HepG2 (cell line): Measurements from ENCODE around the gene SAMD15. TPM values are rescaled to one million over a fixed set of nuclear protein-coding genes. Genes with fewer than 3 reads are reported as not detected.

ENCODE experiments used
- EEA1 ChIP-seq: sonication (generic); formaldehyde crosslinking; IDR thresholded peaks from 2 replicates; pipeline ENCODE4 v1.5.1; 2020; ENCODE audit warnings: mild to moderate bottlenecking, missing genetic modification reagents, borderline replicate concordance
- ETV5 ChIP-seq: IDR thresholded peaks from 2 replicates; pipeline ENCODE4 v1.6.1; 2018; ENCODE audit warnings: missing biosample characterization, missing genetic modification reagents, inconsistent platforms, borderline replicate concordance
- ETV6 ChIP-seq: sonication (generic); formaldehyde crosslinking; conservative IDR thresholded peaks from 2 replicates; pipeline ENCODE4 v1.4.0; 2020; ENCODE audit warnings: missing genetic modification reagents
- HOXA3 ChIP-seq: sonication (generic); formaldehyde crosslinking; IDR thresholded peaks from 2 replicates; pipeline ENCODE4 v1.5.0; 2020; ENCODE audit warnings: missing genetic modification reagents
- KDM2A ChIP-seq: sonication (generic); formaldehyde crosslinking; IDR thresholded peaks from 2 replicates; pipeline ENCODE4 v1.4.0; 2020; ENCODE audit warnings: low read depth, missing genetic modification reagents, borderline replicate concordance
- LCORL ChIP-seq, 2 experiments: fragments of 450-650 bp in 1 of 2; sonication (generic) in 1 of 2; formaldehyde crosslinking in 1 of 2; IDR thresholded peaks; 2 replicates each; pipeline versions ENCODE4 v1.5.0 to v1.6.1; 2017 to 2020; ENCODE audit warnings: antibody characterized with exemption in 1 of 2, missing genetic modification reagents in 1 of 2
- MXI1 ChIP-seq: IDR thresholded peaks from 3 replicates; pipeline ENCODE4 v1.6.1; 2012; ENCODE audit warnings: low read depth, low read length, inconsistent platforms, borderline replicate concordance
- POGZ ChIP-seq: sonication (generic); formaldehyde crosslinking; IDR thresholded peaks from 2 replicates; pipeline ENCODE4 v1.4.0; 2020; ENCODE audit warnings: mild to moderate bottlenecking, missing genetic modification reagents
- RBFOX2 ChIP-seq: fragments of 200-400 bp; formaldehyde crosslinking; IDR thresholded peaks from 2 replicates; pipeline ENCODE4 v1.6.1; 2017; ENCODE audit warnings: low read depth, mild to moderate bottlenecking, low read length
- RFX3 ChIP-seq: IDR thresholded peaks from 2 replicates; pipeline ENCODE4 v1.6.1; 2016; ENCODE audit warnings: missing biosample characterization, missing genetic modification reagents
- SAP130 ChIP-seq: IDR thresholded peaks from 2 replicates; pipeline ENCODE4 v1.6.1; 2016; ENCODE audit warnings: low read depth
- SATB2 ChIP-seq: sonication (generic); formaldehyde crosslinking; IDR thresholded peaks from 2 replicates; pipeline ENCODE4 v1.5.0; 2020; ENCODE audit warnings: missing genetic modification reagents
- TARDBP ChIP-seq: sonication (generic); formaldehyde crosslinking; IDR thresholded peaks from 2 replicates; pipeline ENCODE4 v1.8.0; 2022; ENCODE audit warnings: mild to moderate bottlenecking, missing genetic modification reagents
- ZBTB20 ChIP-seq: sonication (generic); formaldehyde crosslinking; IDR thresholded peaks from 2 replicates; pipeline ENCODE4 v1.8.1; 2023; ENCODE audit warnings: missing genetic modification reagents, low read depth, mild to moderate bottlenecking, borderline replicate concordance
- ZFP41 ChIP-seq: sonication (generic); formaldehyde crosslinking; IDR thresholded peaks from 2 replicates; pipeline ENCODE4 v1.4.0; 2020; ENCODE audit warnings: mild to moderate bottlenecking, missing genetic modification reagents, borderline replicate concordance
- ZNF136 ChIP-seq: sonication (generic); formaldehyde crosslinking; IDR thresholded peaks from 2 replicates; pipeline ENCODE4 v1.8.1; 2022; ENCODE audit warnings: low read depth, mild to moderate bottlenecking, moderate library complexity, missing genetic modification reagents
- ZNF256 ChIP-seq: sonication (generic); formaldehyde crosslinking; conservative IDR thresholded peaks from 2 replicates; pipeline ENCODE4 v1.4.0; 2020; ENCODE audit warnings: missing genetic modification reagents
- ZNF350 ChIP-seq: sonication (generic); formaldehyde crosslinking; IDR thresholded peaks from 2 replicates; pipeline ENCODE4 v1.4.0; 2020; ENCODE audit warnings: mild to moderate bottlenecking, low read depth, missing genetic modification reagents, borderline replicate concordance
- ZNF431 ChIP-seq: sonication (generic); formaldehyde crosslinking; IDR thresholded peaks from 2 replicates; pipeline ENCODE4 v1.9.0; 2022; ENCODE audit warnings: missing genetic modification reagents, low read depth, mild to moderate bottlenecking, borderline replicate concordance
- ZNF441 ChIP-seq: sonication (generic); formaldehyde crosslinking; IDR thresholded peaks from 2 replicates; pipeline ENCODE4 v1.7.0; 2021; ENCODE audit warnings: missing genetic modification reagents, borderline replicate concordance
- ZNF709 ChIP-seq: sonication (generic); formaldehyde crosslinking; IDR thresholded peaks from 2 replicates; pipeline ENCODE4 v1.5.0; 2020; ENCODE audit warnings: mild to moderate bottlenecking, missing genetic modification reagents
- ZNF879 ChIP-seq: sonication (generic); formaldehyde crosslinking; IDR thresholded peaks from 2 replicates; pipeline ENCODE4 v1.8.1; 2023; ENCODE audit warnings: missing genetic modification reagents
- polyA plus RNA-seq, 8 experiments: library from polyadenylated mRNA; depleted of rRNA in 3 of 8; stranded (reverse) in 7 of 8; unstranded in 1 of 8; fragments of >200 nt; fragmentation: Illumina TruSeq in 4 of 8; extraction: Trizol in 4 of 8; gene quantifications; 2 replicates each; pipeline versions ENCODE4 v1.2.1 to v1.2.3, GENCODE V29; 2011 to 2016; ENCODE audit warnings: low read depth in 4 of 8, missing spikeins in 1 of 8, mixed read lengths in 1 of 8; ENCODE audit not compliant: insufficient read depth in 1 of 8
- total RNA-seq, 5 experiments: library from RNA; depleted of rRNA; stranded (reverse); fragments of >200 nt; fragmentation: Illumina TruSeq; extraction: Trizol; gene quantifications; 2 replicates each; pipeline ENCODE4 v1.2.3, GENCODE V29; 2016; ENCODE audit warnings: low read depth in 1 of 5
- TF ChIP-seq, protein P1 (sequence below): sonication (generic); formaldehyde crosslinking; IDR thresholded peaks from 2 replicates; pipeline ENCODE4 v1.5.1; 2020; ENCODE audit warnings: mild to moderate bottlenecking, missing genetic modification reagents
- TF ChIP-seq, protein P2 (sequence below): sonication (generic); formaldehyde crosslinking; IDR thresholded peaks from 2 replicates; pipeline ENCODE4 v1.4.0; 2020; ENCODE audit warnings: missing genetic modification reagents
- TF ChIP-seq, protein P3 (sequence below): IDR thresholded peaks from 2 replicates; pipeline ENCODE4 v1.6.1; 2016; ENCODE audit warnings: mild to moderate bottlenecking, missing biosample characterization, missing genetic modification reagents

Gene SAMD15
- total and polyA plus RNA-seq, 2 of the 13 experiments (the other 11 are each of a cell fraction or from before 2014, with no cell fraction given), result 0.09 to 1.3 TPM

DNA sequence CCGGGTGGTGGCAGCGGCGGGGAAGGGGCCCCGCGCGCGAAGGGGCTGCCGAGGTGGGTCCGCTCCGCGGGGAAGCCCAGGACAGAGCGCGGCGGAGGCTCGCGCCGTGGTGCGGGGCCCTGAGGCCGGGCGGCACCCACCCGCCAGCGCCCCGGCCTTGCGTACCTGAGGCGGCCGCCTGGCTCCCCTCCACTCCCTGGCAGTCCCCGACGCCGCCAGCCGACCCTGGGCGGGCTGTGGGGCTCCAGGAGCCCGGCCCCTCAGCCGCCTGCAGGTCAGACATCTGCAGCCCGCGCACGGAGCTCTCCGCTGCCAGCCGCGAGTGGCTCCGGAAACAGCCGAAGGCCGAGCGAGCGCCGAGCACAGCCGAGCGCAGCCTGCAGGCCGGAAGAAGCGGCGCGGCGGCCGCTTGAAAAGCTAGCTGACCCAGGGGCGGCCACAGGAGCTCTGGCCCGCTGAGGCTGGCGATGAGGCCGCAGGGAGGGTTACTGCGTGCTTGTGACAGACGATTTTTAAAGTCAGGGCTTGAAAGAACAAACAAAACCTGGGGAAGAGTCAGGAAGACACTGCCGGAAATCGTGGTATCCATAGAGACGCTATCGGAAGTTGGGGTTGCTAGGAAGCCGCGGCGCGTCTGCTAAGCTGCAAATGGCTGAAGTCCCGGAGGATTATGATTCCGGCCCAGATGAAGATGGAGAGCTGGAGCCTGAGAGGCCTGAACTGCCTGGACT, at the start of gene SAMD15, which contains the start of gene TMED8 (continued):
- peak; percentile 85 for TF ChIP-seq ETV5 (CRISPR knock-in tag)
- TF ChIP-seq, protein P1, sequence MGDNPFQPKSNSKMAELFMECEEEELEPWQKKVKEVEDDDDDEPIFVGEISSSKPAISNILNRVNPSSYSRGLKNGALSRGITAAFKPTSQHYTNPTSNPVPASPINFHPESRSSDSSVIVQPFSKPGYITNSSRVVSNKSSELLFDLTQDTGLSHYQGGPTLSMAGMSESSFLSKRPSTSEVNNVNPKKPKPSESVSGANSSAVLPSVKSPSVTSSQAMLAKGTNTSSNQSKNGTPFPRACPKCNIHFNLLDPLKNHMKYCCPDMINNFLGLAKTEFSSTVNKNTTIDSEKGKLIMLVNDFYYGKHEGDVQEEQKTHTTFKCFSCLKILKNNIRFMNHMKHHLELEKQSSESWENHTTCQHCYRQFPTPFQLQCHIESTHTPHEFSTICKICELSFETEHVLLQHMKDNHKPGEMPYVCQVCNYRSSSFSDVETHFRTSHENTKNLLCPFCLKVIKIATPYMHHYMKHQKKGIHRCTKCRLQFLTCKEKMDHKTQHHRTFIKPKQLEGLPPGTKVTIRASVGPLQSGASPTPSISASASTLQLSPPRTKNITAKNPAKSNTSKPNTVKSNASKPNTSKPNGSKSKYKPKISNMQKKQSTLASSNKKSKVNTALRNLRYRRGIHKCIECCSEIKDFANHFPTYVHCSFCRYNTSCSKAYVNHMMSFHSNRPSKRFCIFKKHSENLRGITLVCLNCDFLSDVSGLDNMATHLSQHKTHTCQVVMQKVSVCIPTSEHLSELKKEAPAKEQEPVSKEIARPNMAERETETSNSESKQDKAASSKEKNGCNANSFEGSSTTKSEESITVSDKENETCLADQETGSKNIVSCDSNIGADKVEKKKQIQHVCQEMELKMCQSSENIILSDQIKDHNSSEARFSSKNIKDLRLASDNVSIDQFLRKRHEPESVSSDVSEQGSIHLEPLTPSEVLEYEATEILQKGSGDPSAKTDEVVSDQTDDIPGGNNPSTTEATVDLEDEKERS, result no peak
- TF ChIP-seq ZNF709 (CRISPR knock-in tag), result peak; percentile 74; the same call in 1 of the 2 replicates
- TF ChIP-seq KDM2A (CRISPR knock-in tag), result peak; percentile 77; the same call in 1 of the 2 replicates
- no peak for TF ChIP-seq ZNF350 (CRISPR knock-in tag)
- TF ChIP-seq, protein P2, sequence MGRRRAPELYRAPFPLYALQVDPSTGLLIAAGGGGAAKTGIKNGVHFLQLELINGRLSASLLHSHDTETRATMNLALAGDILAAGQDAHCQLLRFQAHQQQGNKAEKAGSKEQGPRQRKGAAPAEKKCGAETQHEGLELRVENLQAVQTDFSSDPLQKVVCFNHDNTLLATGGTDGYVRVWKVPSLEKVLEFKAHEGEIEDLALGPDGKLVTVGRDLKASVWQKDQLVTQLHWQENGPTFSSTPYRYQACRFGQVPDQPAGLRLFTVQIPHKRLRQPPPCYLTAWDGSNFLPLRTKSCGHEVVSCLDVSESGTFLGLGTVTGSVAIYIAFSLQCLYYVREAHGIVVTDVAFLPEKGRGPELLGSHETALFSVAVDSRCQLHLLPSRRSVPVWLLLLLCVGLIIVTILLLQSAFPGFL, result no peak
- 0 out of 2 replicates have a peak, but pooled peaks have one; percentile 14 for TF ChIP-seq ZNF441 (CRISPR knock-in tag)
- TF ChIP-seq, protein P3, sequence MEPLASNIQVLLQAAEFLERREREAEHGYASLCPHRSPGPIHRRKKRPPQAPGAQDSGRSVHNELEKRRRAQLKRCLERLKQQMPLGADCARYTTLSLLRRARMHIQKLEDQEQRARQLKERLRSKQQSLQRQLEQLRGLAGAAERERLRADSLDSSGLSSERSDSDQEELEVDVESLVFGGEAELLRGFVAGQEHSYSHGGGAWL, result 0 out of 2 replicates have a peak, but pooled peaks have one; percentile 41
- TF ChIP-seq TARDBP (CRISPR knock-in tag), result peak; percentile 40; the same call in 1 of the 2 replicates
- peak; percentile 98 for TF ChIP-seq SAP130 (CRISPR knock-in tag)
- TF ChIP-seq ETV6 (CRISPR knock-in tag), result peak; percentile 45; the same call in 1 of the 2 replicates
- no peak for TF ChIP-seq LCORL (IDR thresholded peaks at IDR 0.05)
- no peak for TF ChIP-seq LCORL (CRISPR knock-in tag; IDR thresholded peaks at IDR 0.05)
- TF ChIP-seq RFX3, result peak; percentile 92
- peak; percentile 88; the same call in 2 of the 3 replicates for TF ChIP-seq MXI1
- TF ChIP-seq HOXA3 (CRISPR knock-in tag), result peak; percentile 56; the same call in 1 of the 2 replicates
- TF ChIP-seq ZFP41 (CRISPR knock-in tag), result no peak
- TF ChIP-seq SATB2 (CRISPR knock-in tag), result no peak
- peak; percentile 56; the same call in 1 of the 2 replicates for TF ChIP-seq POGZ (CRISPR knock-in tag)
- TF ChIP-seq ZNF256 (CRISPR knock-in tag), result no peak
- 0 out of 2 replicates have a peak, but pooled peaks have one; percentile 18 for TF ChIP-seq ZBTB20
- peak; percentile 86 for TF ChIP-seq RBFOX2
- TF ChIP-seq ZNF431 (CRISPR knock-in tag), result 0 out of 2 replicates have a peak, but pooled peaks have one; percentile 31
- no peak for TF ChIP-seq ZNF136 (CRISPR knock-in tag)
- no peak for TF ChIP-seq EEA1 (CRISPR knock-in tag)
- no peak for TF ChIP-seq ZNF879
